Measurements from ENCODE around the gene ETV6.
"Not testable (repeated sequence)": the region's sequence is repeated elsewhere in the genome, so short reads cannot be mapped to it uniquely, and the experiment has no call there.

Gene ETV6

DNA sequence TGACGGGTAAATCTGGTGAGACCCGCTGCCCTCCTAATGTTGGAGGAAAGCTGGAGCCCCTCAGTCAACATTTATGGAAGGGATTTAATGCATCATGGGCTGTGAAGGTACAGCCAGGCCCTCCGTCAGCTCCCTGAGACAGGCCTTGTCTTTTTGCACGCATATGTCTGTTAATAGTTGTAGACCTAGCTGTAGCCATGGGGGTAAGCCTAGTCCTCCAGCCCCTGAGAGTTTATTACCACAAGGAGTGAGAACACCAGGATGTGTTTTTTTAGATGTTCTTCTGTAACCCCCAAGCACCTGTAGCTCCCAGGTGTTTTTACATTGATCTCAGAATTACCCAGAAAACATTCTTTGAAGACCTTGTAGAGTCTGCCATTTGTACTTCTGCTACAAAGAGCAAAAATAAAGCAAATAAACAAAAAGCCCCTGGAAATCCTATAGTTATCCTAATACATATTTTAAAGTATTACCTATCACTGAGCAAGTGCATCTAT is 25.5 kb downstream of the ETV6 start:
- H3K4me3 ChIP-seq (replicated peaks; ENCODE audit: low read depth, low read length) = no peak overlapping the region
- no peak for DNase-seq (ENCODE audit: low read depth)
- TF ChIP-seq, protein P1, sequence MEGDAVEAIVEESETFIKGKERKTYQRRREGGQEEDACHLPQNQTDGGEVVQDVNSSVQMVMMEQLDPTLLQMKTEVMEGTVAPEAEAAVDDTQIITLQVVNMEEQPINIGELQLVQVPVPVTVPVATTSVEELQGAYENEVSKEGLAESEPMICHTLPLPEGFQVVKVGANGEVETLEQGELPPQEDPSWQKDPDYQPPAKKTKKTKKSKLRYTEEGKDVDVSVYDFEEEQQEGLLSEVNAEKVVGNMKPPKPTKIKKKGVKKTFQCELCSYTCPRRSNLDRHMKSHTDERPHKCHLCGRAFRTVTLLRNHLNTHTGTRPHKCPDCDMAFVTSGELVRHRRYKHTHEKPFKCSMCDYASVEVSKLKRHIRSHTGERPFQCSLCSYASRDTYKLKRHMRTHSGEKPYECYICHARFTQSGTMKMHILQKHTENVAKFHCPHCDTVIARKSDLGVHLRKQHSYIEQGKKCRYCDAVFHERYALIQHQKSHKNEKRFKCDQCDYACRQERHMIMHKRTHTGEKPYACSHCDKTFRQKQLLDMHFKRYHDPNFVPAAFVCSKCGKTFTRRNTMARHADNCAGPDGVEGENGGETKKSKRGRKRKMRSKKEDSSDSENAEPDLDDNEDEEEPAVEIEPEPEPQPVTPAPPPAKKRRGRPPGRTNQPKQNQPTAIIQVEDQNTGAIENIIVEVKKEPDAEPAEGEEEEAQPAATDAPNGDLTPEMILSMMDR (IDR thresholded peaks at IDR 0.05; ENCODE audit: low read length, missing control alignments) = no peak

DNA sequence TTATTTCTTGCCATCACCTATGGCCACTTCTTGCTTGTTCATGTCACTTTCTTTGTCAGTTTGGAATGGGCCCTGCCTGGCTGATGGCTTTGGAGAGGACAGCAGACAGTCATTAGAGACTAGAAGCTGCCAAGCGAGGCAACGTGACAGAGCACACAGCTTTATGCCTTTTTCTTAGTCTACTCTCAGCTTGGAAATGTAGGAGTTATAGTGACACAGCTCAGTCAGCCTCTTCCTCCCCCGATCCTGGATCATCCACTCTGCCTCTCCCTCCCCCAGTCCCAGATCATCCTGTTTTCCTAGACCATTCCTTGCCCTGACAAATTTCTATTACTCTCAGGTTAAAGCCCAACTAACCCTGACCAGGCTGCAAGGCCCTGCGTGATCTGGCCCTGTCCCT is 26.6 kb downstream of the ETV6 start:
- DNase-seq (ENCODE audit: low read depth) = no peak
- TF ChIP-seq, protein P1 (IDR thresholded peaks at IDR 0.05; ENCODE audit: low read length, missing control alignments) = no peak
- no peak overlapping the region for H3K4me3 ChIP-seq (replicated peaks; ENCODE audit: low read depth, low read length)

DNA sequence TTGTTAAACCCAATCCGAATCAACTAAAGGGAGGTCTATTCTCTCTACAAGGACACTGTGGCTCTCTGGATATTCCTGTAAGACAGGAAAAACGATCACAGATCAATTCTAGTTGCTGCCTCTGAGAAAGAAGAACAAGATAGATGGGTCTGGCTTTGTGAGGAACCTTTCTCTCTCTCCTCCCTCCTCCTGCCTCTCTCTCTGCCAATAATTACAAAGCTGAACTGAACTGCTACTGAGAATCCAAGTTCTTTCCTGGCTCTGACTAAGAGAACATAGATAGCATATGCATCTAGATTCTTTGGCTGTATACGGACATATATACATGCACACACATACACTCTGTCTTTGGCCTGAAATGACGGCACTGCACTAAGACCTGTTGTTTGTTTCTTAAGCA is 27.6 kb downstream of the ETV6 start:
- H3K4me3 ChIP-seq (replicated peaks; ENCODE audit: low read depth, low read length) = no peak overlapping the region
- DNase-seq (ENCODE audit: low read depth) = no peak
- TF ChIP-seq, protein P1 (IDR thresholded peaks at IDR 0.05; ENCODE audit: low read length, missing control alignments) = no peak

DNA sequence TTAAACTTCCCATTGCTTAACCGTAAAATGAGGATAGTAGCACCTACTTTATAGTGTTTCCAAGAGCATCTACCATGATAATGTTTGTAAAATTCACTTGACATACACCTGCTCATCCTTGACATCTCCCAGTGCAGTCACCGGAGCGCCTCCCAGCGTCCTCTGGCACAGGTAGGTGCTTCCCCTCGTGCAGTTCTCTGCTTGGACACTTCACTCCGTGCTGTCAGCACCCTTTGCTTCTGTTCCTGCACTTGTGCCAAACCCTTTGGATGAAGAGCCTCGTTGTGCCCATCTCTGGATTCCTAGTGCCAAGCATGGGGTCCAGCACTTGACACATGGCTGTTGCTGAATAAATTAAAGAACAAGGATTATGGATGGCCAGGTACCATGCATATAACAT is 28.3 kb downstream of the ETV6 start:
- H3K4me3 ChIP-seq (replicated peaks; ENCODE audit: low read depth, low read length) = no peak overlapping the region
- TF ChIP-seq, protein P1 (IDR thresholded peaks at IDR 0.05; ENCODE audit: low read length, missing control alignments) = no peak
- DNase-seq (ENCODE audit: low read depth) = no peak

DNA sequence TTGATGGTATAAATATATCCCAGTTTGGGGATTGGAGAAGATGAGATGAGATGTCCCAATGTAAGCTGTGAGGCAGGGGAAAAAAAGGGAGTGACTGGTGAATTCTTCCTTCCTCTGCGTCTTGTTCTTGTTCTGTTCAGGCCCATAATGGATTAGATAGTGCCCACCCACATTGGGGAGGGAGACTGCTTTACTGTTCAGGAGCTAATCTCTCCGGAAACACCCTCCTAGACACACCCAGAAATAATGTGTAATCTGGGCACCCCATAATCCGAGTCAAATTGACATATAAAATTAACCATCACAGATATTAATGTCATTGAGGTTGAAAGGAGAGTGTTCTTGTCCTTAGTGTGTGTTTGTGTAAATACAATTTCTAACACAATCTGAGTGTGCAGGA is 29.3 kb downstream of the ETV6 start:
- DNase-seq (ENCODE audit: low read depth) = no peak
- TF ChIP-seq, protein P1 (IDR thresholded peaks at IDR 0.05; ENCODE audit: low read length, missing control alignments) = no peak
- H3K4me3 ChIP-seq (replicated peaks; ENCODE audit: low read depth, low read length) = no peak overlapping the region

DNA sequence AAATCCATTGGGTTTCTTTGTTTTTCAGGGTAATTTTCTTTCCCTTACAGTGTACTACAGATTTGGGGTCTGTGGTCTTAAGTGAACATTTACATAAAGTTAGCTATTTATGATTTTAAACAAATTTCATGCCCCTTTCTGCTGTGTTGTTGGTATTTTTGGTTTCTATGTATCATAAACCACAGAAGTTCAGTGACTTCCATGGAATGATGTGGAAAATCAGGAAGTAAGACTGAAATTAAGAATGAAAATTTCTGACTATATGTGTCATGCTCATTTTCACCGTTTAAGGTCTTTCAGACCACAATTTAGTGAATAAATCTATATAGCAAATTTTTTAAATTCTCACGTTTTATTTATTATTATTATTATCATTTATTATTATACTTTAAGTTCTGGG is 31.7 kb downstream of the ETV6 start:
- TF ChIP-seq, protein P1 (IDR thresholded peaks at IDR 0.05; ENCODE audit: low read length, missing control alignments) = no peak
- no peak overlapping the region for H3K4me3 ChIP-seq (replicated peaks; ENCODE audit: low read depth, low read length)
- DNase-seq (ENCODE audit: low read depth) = no peak

DNA sequence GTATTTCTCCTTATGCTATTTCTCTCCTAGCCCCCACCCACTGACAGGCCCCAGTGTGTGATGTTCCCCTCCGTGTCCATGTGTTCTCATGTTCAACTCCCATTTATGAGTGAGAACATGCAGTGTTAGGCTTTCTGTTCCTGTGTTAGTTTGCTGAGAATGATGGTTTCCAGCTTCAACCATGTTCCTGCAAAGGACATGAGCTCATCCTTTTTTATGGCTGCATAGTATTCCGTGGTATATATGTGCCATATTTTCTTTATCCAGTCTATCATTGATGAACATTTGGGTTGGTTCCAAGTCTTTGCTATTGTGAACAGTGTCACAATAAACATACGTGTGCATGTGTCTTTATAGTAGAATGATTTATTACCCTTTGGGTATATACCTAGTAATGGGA is 32.2 kb downstream of the ETV6 start:
- not testable (repeated sequence) for DNase-seq (ENCODE audit: low read depth); H3K4me3 ChIP-seq (replicated peaks; ENCODE audit: low read depth, low read length)
